LNCAP (cell line): Measurements from ENCODE around the gene RAET1L.

Experiments
- TF ChIP-seq, protein P1 (sequence below): fragments of 450-650 bp; IDR thresholded peaks from 2 replicates; pipeline ENCODE4 v1.5.1; 2017; ENCODE audit warnings: mild to moderate bottlenecking

RAET1L gene

DNA sequence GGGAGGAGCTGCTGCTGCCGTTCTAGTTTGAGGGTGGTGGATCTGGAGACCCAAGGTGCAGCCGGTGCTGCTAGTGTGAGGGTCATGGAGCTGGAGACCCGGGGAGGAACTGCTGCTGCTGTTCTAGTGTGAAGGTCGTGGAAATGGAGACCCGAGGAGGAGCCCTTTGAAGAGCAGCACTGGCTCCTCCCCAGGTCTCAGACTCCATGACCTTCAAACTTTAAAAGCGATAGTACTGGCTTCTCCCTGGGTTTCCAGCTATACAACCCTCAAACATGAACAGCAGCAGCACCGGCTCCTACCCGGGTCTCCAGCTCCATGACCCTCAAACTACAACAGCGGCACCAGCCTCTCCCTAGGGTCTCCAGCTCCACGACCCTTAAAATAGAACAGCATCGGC lies 28.1 kb upstream of the RAET1L start:
- TF ChIP-seq, protein P1, sequence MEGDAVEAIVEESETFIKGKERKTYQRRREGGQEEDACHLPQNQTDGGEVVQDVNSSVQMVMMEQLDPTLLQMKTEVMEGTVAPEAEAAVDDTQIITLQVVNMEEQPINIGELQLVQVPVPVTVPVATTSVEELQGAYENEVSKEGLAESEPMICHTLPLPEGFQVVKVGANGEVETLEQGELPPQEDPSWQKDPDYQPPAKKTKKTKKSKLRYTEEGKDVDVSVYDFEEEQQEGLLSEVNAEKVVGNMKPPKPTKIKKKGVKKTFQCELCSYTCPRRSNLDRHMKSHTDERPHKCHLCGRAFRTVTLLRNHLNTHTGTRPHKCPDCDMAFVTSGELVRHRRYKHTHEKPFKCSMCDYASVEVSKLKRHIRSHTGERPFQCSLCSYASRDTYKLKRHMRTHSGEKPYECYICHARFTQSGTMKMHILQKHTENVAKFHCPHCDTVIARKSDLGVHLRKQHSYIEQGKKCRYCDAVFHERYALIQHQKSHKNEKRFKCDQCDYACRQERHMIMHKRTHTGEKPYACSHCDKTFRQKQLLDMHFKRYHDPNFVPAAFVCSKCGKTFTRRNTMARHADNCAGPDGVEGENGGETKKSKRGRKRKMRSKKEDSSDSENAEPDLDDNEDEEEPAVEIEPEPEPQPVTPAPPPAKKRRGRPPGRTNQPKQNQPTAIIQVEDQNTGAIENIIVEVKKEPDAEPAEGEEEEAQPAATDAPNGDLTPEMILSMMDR, result no peak

DNA sequence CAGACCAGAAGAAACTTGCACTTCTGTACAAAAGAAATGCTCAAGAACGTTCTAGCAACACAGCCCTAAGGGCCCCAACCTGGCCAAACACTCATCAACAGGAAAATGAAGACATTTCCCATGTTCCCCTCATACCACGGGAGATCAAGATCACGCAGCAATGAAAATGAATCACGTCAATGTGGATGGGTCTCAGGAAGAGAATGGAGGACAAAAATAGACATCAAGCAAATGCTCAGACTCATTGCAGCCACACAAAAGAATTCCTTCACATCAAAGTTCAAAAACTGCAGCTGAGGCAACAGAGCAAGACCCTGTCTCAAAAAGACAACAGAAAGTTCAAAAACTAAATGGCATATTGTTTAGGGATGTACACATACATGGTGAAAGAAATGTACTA lies 25.5 kb upstream of the RAET1L start:
- TF ChIP-seq, protein P1, result no peak

DNA sequence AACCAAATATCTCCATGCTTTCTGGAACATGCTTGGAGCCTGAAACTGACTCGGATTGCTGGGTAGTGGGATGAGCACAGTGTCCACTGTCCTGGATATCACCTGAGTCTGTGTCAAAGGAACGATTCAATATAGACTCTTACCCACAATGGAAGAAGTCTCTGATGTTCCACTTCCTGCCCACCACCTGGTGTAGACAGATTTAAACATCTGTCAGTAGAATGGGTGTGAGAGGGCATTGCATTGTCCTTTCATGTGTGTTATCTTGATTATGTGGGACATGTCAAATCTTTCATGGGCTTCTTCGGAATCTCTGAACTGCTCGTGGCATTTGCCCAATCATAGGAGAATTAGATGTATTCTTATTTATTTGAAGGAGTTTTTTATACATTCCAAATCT lies 22.8 kb upstream of the RAET1L start:
- TF ChIP-seq, protein P1, result no peak

DNA sequence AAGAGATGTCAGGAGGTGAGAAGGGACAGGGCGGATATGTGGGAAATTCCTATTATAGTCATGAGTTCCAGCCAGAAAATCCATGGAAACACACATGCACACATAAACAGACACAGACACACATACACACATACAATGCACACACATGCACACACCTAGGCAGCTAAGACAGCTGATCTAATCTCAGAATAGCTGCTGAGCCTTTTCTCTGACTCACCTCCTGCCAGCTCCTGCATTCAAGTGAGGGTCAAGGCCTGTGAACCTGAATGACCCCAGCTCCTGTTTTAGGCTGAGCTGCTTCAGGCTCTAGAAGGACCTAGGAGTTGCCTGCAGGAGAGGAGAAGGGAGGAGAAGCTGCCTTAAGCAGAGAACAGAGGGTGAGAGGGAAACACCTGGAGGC lies 21.6 kb upstream of the RAET1L start:
- TF ChIP-seq, protein P1, result no peak

DNA sequence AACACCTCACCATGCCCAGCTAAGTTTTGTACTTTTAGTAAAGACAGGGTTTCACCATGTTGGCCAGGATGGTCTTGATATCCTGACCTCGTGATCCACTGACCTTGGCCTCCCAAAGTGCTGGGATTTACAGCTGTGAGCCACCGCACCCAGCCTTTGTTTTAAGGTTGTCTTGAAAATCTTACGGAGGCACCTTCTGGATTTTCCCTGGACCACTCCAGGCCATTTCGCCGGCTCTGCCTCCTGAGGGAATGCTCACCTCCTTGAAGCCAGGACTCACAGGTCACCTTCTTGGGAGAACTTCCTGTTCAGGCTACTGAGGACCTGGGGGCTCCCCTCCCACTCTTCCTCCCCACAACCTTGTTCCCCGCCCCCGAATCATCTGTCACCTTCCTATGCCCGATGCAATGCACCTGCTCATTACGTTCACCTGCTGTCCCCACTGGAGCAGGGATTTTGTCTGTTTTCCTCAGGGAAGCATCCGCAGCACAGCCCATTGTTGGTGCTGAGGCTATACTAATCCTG lies 19.4 kb upstream of the RAET1L start:
- TF ChIP-seq, protein P1, result no peak

DNA sequence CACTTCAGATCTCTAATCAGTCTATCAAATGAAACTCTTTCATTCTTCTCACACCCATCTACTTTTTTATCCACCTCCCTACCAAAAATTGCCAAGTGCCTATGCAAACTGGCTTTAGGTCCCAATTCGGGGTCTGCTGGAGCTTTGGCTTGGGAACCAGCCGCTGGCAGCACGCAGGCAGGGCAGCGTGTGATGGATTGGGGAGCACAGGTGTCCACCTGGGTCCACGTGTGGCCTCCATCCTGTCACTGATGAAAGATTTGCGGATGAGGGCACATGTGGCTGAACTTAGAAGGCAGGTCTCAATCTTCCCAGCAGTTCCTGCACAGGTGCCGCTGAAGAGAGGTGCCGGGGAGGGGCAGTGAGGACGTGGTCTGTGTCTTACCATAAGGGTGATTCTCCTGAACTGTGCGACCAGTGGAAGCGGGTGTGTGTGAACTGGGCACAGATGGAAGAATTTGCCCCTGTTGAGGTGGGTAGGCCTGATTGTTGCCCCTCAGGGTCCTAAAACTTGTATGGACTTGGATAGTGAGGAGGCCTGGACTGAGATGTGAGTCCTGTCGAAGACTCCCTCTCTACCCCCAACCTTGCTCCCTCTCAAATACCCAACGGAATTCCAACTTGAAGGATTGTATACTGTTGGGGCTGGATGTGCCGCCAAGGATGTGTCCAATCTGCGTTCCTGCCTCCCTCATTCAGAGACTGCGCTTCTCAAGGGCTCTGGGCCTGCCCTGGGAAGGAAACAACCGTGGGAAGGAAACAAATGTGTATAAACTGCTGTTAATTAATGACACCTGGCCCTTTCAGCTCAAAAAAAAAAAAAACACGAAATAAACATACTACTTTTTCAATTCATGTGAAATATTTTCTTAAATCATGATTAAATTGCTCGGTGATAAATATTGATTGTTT lies 18.4 kb upstream of the RAET1L start:
- TF ChIP-seq, protein P1, result no peak

DNA sequence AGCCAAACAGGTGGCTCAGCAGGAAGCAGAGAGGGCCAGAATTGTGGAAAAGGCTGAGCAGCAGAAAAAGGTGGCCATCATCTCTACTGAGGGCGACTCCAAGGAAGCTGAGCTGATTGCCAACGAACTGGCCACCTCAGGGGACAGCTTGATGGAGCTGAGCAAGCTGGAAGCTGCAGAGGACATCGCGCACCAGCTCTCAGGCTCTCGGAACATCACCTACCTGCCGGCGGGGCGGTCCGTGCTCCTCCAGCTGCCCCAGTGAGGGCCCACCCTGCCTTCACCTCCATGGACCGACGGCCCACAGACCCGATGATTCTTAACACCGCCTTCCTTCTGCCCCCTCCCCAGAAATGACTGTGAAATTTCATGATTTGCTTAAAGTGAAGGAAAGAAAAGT lies 17.8 kb upstream of the RAET1L start:
- TF ChIP-seq, protein P1, result no peak
